Activated T-cell treated with anti-CD3 and anti-CD28 coated beads, Interleukin-2, amount 50 U/mL, for 4 hours (primary cell): ENCODE measurements around the gene MRTFA. TPM values are rescaled to one million over a fixed set of nuclear protein-coding genes. Genes with fewer than 3 reads are reported as not detected.

Experiments
- ATAC-seq, 2 donors: fragments of 200-7000 bp; cut with Tn5 transposase; one replicate each; pipeline ENCODE4 v1.10.0; 2021
- DNase-seq: peaks from one replicate; pipeline ENCODE4 v3.0.0-alpha.2; 2020
- H3K27me3 Mint-ChIP-seq: one replicate; pipeline ENCODE4 v1.8.0; 2021; ENCODE audit warnings: low read depth, mixed read lengths
- H3K36me3 Mint-ChIP-seq: one replicate; pipeline ENCODE4 v1.8.0; 2022; ENCODE audit warnings: mixed read lengths; ENCODE audit not compliant: insufficient read depth
- H3K4me1 Mint-ChIP-seq: one replicate; pipeline ENCODE4 v1.8.0; 2021; ENCODE audit warnings: low read depth, mixed read lengths
- H3K4me3 Mint-ChIP-seq: one replicate; pipeline ENCODE4 v1.8.0; 2021; ENCODE audit warnings: mild to moderate bottlenecking, moderate library complexity, mixed read lengths
- H3K9me3 Mint-ChIP-seq: one replicate; pipeline ENCODE4 v1.8.0; 2021; ENCODE audit warnings: mixed read lengths
- total RNA-seq, 3 donors: library from RNA; stranded (reverse); gene quantifications; one replicate each; pipeline ENCODE4 v1.2.1, GENCODE V29; 2021

The MRTFA gene
- total RNA-seq, 3 donors from 2014 or later: 35.3 to 42.2 (median 38.2) TPM

- Mint-ChIP-seq H3K27me3 (no peaks in the 10 kb centered on the region), H3K9me3 (no peaks in the 10 kb centered on the region), H3K36me3 (no peaks in the 10 kb centered on the region), H3K4me3 (no peak overlapping the region), H3K4me1 (peaks cover 15% of the 10 kb centered on the region)
- DNase-seq (no peak), ATAC-seq (no peak)
Measured at GRCh38 chr22:40648386-40648785, 11.9 kb upstream of the MRTFA start.

GRCh38 chr22:40645579-40646197, 9.2 kb upstream of the MRTFA start:
- ATAC-seq (no peak), DNase-seq (no peak)
- no peaks in the 10 kb centered on the region for H3K36me3 Mint-ChIP-seq
- H3K9me3 Mint-ChIP-seq: no peaks in the 10 kb centered on the region
- no peak overlapping the region for H3K4me3 Mint-ChIP-seq
- H3K27me3 Mint-ChIP-seq: no peaks in the 10 kb centered on the region
- peaks cover 7% of the 10 kb centered on the region for H3K4me1 Mint-ChIP-seq

GRCh38 chr22:40642316-40642715, 5.8 kb upstream of the MRTFA start:
- H3K4me3 Mint-ChIP-seq: no peak overlapping the region

GRCh38 chr22:40641269-40641668, 4.8 kb upstream of the MRTFA start:
- Mint-ChIP-seq H3K27me3 (no peaks in the 10 kb centered on the region), H3K36me3 (no peaks in the 10 kb centered on the region), H3K4me3 (no peak overlapping the region), H3K4me1 (peaks cover 8% of the 10 kb centered on the region), H3K9me3 (no peaks in the 10 kb centered on the region)
- no peak for ATAC-seq
- no peak for DNase-seq

More at GRCh38 chr22:40642316-40642715, 5.8 kb upstream of the MRTFA start:
- no peaks in the 10 kb centered on the region for H3K27me3 Mint-ChIP-seq
- no peak for DNase-seq
- no peaks in the 10 kb centered on the region for H3K9me3 Mint-ChIP-seq
- H3K4me1 Mint-ChIP-seq: peaks cover 10% of the 10 kb centered on the region
- H3K36me3 Mint-ChIP-seq: no peaks in the 10 kb centered on the region
- no peak for ATAC-seq

- Mint-ChIP-seq H3K9me3 (no peaks in the 10 kb centered on the region), H3K4me3 (no peak overlapping the region), H3K36me3 (peaks cover 3% of the 10 kb centered on the region), H3K4me1 (peaks cover 25% of the 10 kb centered on the region), H3K27me3 (no peaks in the 10 kb centered on the region)
- no peak for ATAC-seq
- no peak for DNase-seq
Measured at GRCh38 chr22:40638261-40638660, 1.7 kb upstream of the MRTFA start.

- H3K36me3 Mint-ChIP-seq: peaks cover 5% of the 10 kb centered on the region
- no peaks in the 10 kb centered on the region for H3K9me3 Mint-ChIP-seq
- H3K4me3 Mint-ChIP-seq: peak overlapping the region; percentile 96
- DNase-seq: peak; percentile 53
- H3K27me3 Mint-ChIP-seq: no peaks in the 10 kb centered on the region
- peaks cover 32% of the 10 kb centered on the region for H3K4me1 Mint-ChIP-seq
- ATAC-seq: peak; percentile 32 to 42
Measured at GRCh38 chr22:40637183-40638150, 948 bp upstream of the MRTFA start.

GRCh38 chr22:40635940-40636379, 559 bp downstream of the MRTFA start:
- H3K27me3 Mint-ChIP-seq: no peaks in the 10 kb centered on the region
- no peaks in the 10 kb centered on the region for H3K9me3 Mint-ChIP-seq
- peaks cover 45% of the 10 kb centered on the region for H3K4me1 Mint-ChIP-seq
- peak overlapping the region; percentile 96 for H3K4me3 Mint-ChIP-seq
- DNase-seq: no peak
- ATAC-seq: peak; percentile 8 to 10
- H3K36me3 Mint-ChIP-seq: peaks cover 5% of the 10 kb centered on the region

- peaks cover 5% of the 10 kb centered on the region for H3K36me3 Mint-ChIP-seq
- H3K9me3 Mint-ChIP-seq: no peaks in the 10 kb centered on the region
- H3K27me3 Mint-ChIP-seq: no peaks in the 10 kb centered on the region
- no peak for DNase-seq
- H3K4me1 Mint-ChIP-seq: peaks cover 47% of the 10 kb centered on the region
- no peak for ATAC-seq
- H3K4me3 Mint-ChIP-seq: peak overlapping the region; percentile 92
Measured at GRCh38 chr22:40635043-40635939, 1.2 kb downstream of the MRTFA start.

GRCh38 chr22:40634119-40634903, 2.2 kb downstream of the MRTFA start:
- no peaks in the 10 kb centered on the region for H3K27me3 Mint-ChIP-seq
- peaks cover 47% of the 10 kb centered on the region for H3K4me1 Mint-ChIP-seq
- no peaks in the 10 kb centered on the region for H3K9me3 Mint-ChIP-seq
- H3K4me3 Mint-ChIP-seq: peak overlapping the region; percentile 62
- H3K36me3 Mint-ChIP-seq: peaks cover 5% of the 10 kb centered on the region
- no peak for ATAC-seq
- no peak for DNase-seq

- ATAC-seq (no peak), DNase-seq (no peak)
- Mint-ChIP-seq H3K4me1 (peaks cover 57% of the 10 kb centered on the region), H3K4me3 (no peak overlapping the region), H3K27me3 (no peaks in the 10 kb centered on the region), H3K36me3 (peaks cover 5% of the 10 kb centered on the region), H3K9me3 (no peaks in the 10 kb centered on the region)
Measured at GRCh38 chr22:40633036-40633435, 3.5 kb downstream of the MRTFA start.

GRCh38 chr22:40631925-40632324, 4.6 kb downstream of the MRTFA start:
- Mint-ChIP-seq H3K27me3 (no peaks in the 10 kb centered on the region), H3K36me3 (peaks cover 5% of the 10 kb centered on the region), H3K4me1 (peaks cover 62% of the 10 kb centered on the region), H3K4me3 (no peak overlapping the region), H3K9me3 (no peaks in the 10 kb centered on the region)
- no peak for DNase-seq
- no peak for ATAC-seq

GRCh38 chr22:40628354-40629042, 8.0 kb downstream of the MRTFA start:
- H3K36me3 Mint-ChIP-seq: peaks cover 2% of the 10 kb centered on the region
- DNase-seq (no peak), ATAC-seq (peak; percentile 59 to 62)
- H3K27me3 Mint-ChIP-seq: no peaks in the 10 kb centered on the region
- no peaks in the 10 kb centered on the region for H3K9me3 Mint-ChIP-seq
- H3K4me1 Mint-ChIP-seq: peaks cover 55% of the 10 kb centered on the region
- H3K4me3 Mint-ChIP-seq: no peak overlapping the region

GRCh38 chr22:40627612-40628011, 8.9 kb downstream of the MRTFA start:
- H3K36me3 Mint-ChIP-seq: peaks cover 3% of the 10 kb centered on the region
- ATAC-seq (no peak), DNase-seq (no peak)
- H3K4me3 Mint-ChIP-seq: no peak overlapping the region
- peaks cover 3% of the 10 kb centered on the region for H3K9me3 Mint-ChIP-seq
- H3K4me1 Mint-ChIP-seq: peaks cover 48% of the 10 kb centered on the region
- H3K27me3 Mint-ChIP-seq: no peaks in the 10 kb centered on the region
